GM12874 (cell line): ENCODE measurements around the gene SLC35F4.

Source experiments
- TF ChIP-seq, protein P1 (sequence below): IDR thresholded peaks from 2 replicates; pipeline ENCODE4 v1.5.1; 2011; ENCODE audit warnings: low read depth, mild to moderate bottlenecking, control low read depth, low read length, moderate library complexity; ENCODE audit not compliant: insufficient read depth

SLC35F4 gene

GRCh38 chr14:57609192-57610075 is 256.5 kb downstream of the SLC35F4 start:
- TF ChIP-seq, protein P1, sequence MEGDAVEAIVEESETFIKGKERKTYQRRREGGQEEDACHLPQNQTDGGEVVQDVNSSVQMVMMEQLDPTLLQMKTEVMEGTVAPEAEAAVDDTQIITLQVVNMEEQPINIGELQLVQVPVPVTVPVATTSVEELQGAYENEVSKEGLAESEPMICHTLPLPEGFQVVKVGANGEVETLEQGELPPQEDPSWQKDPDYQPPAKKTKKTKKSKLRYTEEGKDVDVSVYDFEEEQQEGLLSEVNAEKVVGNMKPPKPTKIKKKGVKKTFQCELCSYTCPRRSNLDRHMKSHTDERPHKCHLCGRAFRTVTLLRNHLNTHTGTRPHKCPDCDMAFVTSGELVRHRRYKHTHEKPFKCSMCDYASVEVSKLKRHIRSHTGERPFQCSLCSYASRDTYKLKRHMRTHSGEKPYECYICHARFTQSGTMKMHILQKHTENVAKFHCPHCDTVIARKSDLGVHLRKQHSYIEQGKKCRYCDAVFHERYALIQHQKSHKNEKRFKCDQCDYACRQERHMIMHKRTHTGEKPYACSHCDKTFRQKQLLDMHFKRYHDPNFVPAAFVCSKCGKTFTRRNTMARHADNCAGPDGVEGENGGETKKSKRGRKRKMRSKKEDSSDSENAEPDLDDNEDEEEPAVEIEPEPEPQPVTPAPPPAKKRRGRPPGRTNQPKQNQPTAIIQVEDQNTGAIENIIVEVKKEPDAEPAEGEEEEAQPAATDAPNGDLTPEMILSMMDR: no peak

- TF ChIP-seq, protein P1: no peak
These were observed 258.8 kb downstream of the SLC35F4 start for GRCh38 chr14:57607086-57607485.

DNA sequence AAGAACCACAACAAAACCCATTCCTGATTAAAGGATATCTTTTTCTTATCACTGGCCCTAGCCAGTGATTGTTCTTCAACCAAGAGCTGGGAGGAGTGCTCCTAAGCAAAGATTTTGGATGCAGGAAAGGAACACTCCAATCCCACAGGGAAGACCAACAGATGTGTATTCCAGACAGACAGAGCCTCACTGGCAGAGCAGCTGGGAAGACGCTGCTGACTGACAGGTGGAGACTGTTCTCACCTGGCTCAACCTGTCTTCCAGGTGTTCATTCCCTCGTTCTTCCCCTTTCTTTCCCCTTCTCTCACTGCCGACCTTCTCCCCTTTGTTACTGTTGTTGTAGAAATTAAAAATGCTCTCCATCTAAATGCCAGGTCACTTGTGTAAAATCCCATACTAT is 282.5 kb downstream of the SLC35F4 start:
- TF ChIP-seq, protein P1: no peak

- TF ChIP-seq, protein P1: no peak
These were observed 283.1 kb downstream of the SLC35F4 start for GRCh38 chr14:57582746-57583145.

DNA sequence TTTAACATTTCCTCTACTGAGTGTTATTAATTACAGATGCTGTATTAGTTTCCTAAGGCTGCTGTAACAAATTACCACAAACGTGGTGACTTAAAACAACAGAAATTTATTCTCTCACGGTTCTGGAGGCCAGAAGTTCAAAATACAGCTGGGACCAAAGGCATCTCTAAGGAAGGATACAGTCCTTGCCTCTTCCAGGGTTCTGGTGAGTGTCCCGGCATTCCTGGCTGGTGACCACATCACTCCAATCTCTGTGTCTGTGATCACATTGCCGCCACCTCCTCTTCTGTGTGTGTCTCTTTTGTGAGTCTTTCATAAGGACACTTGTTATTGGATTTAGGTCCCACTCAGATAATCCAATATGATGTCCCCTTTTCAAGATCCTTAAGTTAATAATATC is 287.1 kb downstream of the SLC35F4 start:
- TF ChIP-seq, protein P1: no peak

- TF ChIP-seq, protein P1: no peak
These were observed 289.4 kb downstream of the SLC35F4 start for GRCh38 chr14:57576498-57576897.

GRCh38 chr14:57575482-57575881 is 290.4 kb downstream of the SLC35F4 start:
- TF ChIP-seq, protein P1: no peak
